Epithelial cell of prostate (primary cell): ENCODE data around the gene CD63.
A peak's percentile ranks its signal among the peaks of the same experiment; 100 is the strongest.

Source experiments
- DNase-seq: peaks from one replicate; pipeline ENCODE4 v3.0.0-alpha.2; 2011; ENCODE audit warnings: low read depth, low spot score
- H3K27ac ChIP-seq: fragments of 450-650 bp; 2 replicates; pipeline ENCODE4 v1.5.1; 2017; ENCODE audit warnings: mild to moderate bottlenecking

The CD63 gene

GRCh38 chr12:55723516-55724225, 5.1 kb downstream of the CD63 start:
- DNase-seq = no peak
- no peak overlapping the region for H3K27ac ChIP-seq

GRCh38 chr12:55722948-55723347, 5.9 kb downstream of the CD63 start:
- no peak overlapping the region for H3K27ac ChIP-seq

GRCh38 chr12:55721601-55722213, 7.1 kb downstream of the CD63 start:
- DNase-seq = no peak
- H3K27ac ChIP-seq = peak overlapping the region; percentile 49

More at GRCh38 chr12:55722948-55723347, 5.9 kb downstream of the CD63 start:
- no peak for DNase-seq

- no peak for DNase-seq
- peak overlapping the region; percentile 49 for H3K27ac ChIP-seq
Observed at GRCh38 chr12:55720894-55721444, 7.8 kb downstream of the CD63 start.

GRCh38 chr12:55720071-55720564, 8.7 kb downstream of the CD63 start, which contains the start of gene RDH5:
Gene RDH5 (plus strand): TSS chr12:55720393. CDS start chr12:55721185, 792 bp downstream.
- peak within 1 kb of the TSS; percentile 49 for H3K27ac ChIP-seq

GRCh38 chr12:55719371-55719770, 9.4 kb downstream of the CD63 start:
- no peak for DNase-seq
- no peak overlapping the region for H3K27ac ChIP-seq

More at GRCh38 chr12:55720071-55720564, 8.7 kb downstream of the CD63 start, which contains the start of gene RDH5:
- DNase-seq = no peak

GRCh38 chr12:55718624-55719275, 10.1 kb downstream of the CD63 start:
- no peak overlapping the region for H3K27ac ChIP-seq
- no peak for DNase-seq

GRCh38 chr12:55718015-55718414, 10.8 kb downstream of the CD63 start:
- peak overlapping the region; percentile 91 for H3K27ac ChIP-seq
- DNase-seq = no peak

- DNase-seq = no peak
- H3K27ac ChIP-seq = peak overlapping the region; percentile 91
Observed at GRCh38 chr12:55717011-55718007, 11.5 kb downstream of the CD63 start.

GRCh38 chr12:55716582-55716957, 12.2 kb downstream of the CD63 start:
- DNase-seq = no peak
- peak overlapping the region; percentile 91 for H3K27ac ChIP-seq

GRCh38 chr12:55715833-55716581, 12.8 kb downstream of the CD63 start, which contains the start of gene BLOC1S1:
Gene BLOC1S1 (plus strand): TSS chr12:55716046. CDS start chr12:55716052, 6 bp downstream.
- H3K27ac ChIP-seq = peak within 1 kb of the TSS; percentile 91
- DNase-seq = no peak

- H3K27ac ChIP-seq = peak overlapping the region; percentile 91
- no peak for DNase-seq
Observed at GRCh38 chr12:55715169-55715764, 13.5 kb downstream of the CD63 start.

GRCh38 chr12:55713721-55714120, 15.1 kb downstream of the CD63 start:
- no peak for DNase-seq
- H3K27ac ChIP-seq = peak overlapping the region; percentile 66

- H3K27ac ChIP-seq = no peak overlapping the region
- DNase-seq = no peak
Observed at GRCh38 chr12:55712700-55713415, 16.0 kb downstream of the CD63 start.

GRCh38 chr12:55711786-55712553, 16.8 kb downstream of the CD63 start:
- no peak for DNase-seq
- H3K27ac ChIP-seq = no peak overlapping the region

- DNase-seq = no peak
- no peak overlapping the region for H3K27ac ChIP-seq
Observed at GRCh38 chr12:55708695-55709233, 20.0 kb downstream of the CD63 start.
